Measurements from ENCODE around the gene EPHB2. TPM values are rescaled to one million over a fixed set of nuclear protein-coding genes. Genes with fewer than 3 reads are reported as not detected.

Gene EPHB2
- total and polyA plus RNA-seq, 2 of the 8 experiments (the other 6 are each of a cell fraction or from before 2014, with no cell fraction given) = 15.8 to 17.2 TPM

- H3K4ac ChIP-seq (replicated peaks; ENCODE audit: insufficient read length, low read depth, low read length) = no peak overlapping the region
- H2BK15ac ChIP-seq (ENCODE audit: low read length) = no peak overlapping the region
- H3K4me1 ChIP-seq (replicated peaks in 1 of 4; ENCODE audit: control insufficient read depth in 3 of 4, insufficient read depth in 4 of 4, low read length in 3 of 4) = peaks cover 14 to 23% (median 15%) of the 10 kb centered on the region in 4 experiments
- H2BK120ac ChIP-seq (replicated peaks; ENCODE audit: low read depth, low read length) = no peak overlapping the region
- no peak overlapping the region for H3K27ac ChIP-seq (ENCODE audit: low read depth, low read length)
- peak overlapping the region; percentile 26; the same call in 1 of the 2 replicates for H3K18ac ChIP-seq (ENCODE audit: extremely low read depth, low read length)
- H3K79me1 ChIP-seq (ENCODE audit: low read depth, low read length) = no peaks in the 10 kb centered on the region
- H3K9ac ChIP-seq (replicated peaks in 1 of 4; ENCODE audit: extremely low read depth in 1 of 4, low read depth in 3 of 4, low read length in 3 of 4) = no peak overlapping the region
- H4K91ac ChIP-seq (replicated peaks; ENCODE audit: insufficient read length, low read length) = no peak overlapping the region
- H2AFZ ChIP-seq (ENCODE audit: low read length) = no peak overlapping the region
- H2AK5ac ChIP-seq (ENCODE audit: low read depth, low read length) = no peak overlapping the region
- H3K9me3 ChIP-seq (ENCODE audit: insufficient read depth in 2 of 2, low read depth in 1 of 2, low read length in 1 of 2) = no peaks in the 10 kb centered on the region
- H2BK12ac ChIP-seq (ENCODE audit: low read depth, low read length) = peak overlapping the region; percentile 13; the same call in 1 of the 2 replicates
- H3K4me3 ChIP-seq (ENCODE audit: extremely low read depth in 1 of 4, insufficient read depth in 2 of 4, low read depth in 3 of 4, low read length in 4 of 4) = no peak overlapping the region
- no peaks in the 10 kb centered on the region for H3K79me2 ChIP-seq (ENCODE audit: control insufficient read depth in 1 of 2, insufficient read depth in 2 of 2, low read length in 2 of 2)
- peaks cover 0 to 2% of the 10 kb centered on the region in 2 experiments for H4K20me1 ChIP-seq (replicated peaks in 1 of 2; ENCODE audit: control insufficient read depth in 1 of 2, insufficient read depth in 2 of 2, low read length in 2 of 2)
- WGBS, 2 experiments (ENCODE audit: extremely low coverage in 1 of 2, insufficient coverage in 1 of 2, insufficient read length in 1 of 2, insufficient replicate concordance in 2 of 2, low coverage in 1 of 2, low lambda C conversion rate in 2 of 2, missing lambda C conversion rate in 1 of 2) = 82% methylated on average over 7 of the region's 9 CpGs; no CpG with 5 or more reads in 1 of the 2 experiments
- H3K23ac ChIP-seq (ENCODE audit: insufficient read length) = no peak overlapping the region
- no peak overlapping the region for H2BK20ac ChIP-seq (ENCODE audit: low read length)
- H4K5ac ChIP-seq (ENCODE audit: insufficient read length, low read depth, low read length) = no peak overlapping the region
- no peak overlapping the region for H3K14ac ChIP-seq (ENCODE audit: insufficient read length)
- H3K36me3 ChIP-seq (ENCODE audit: control insufficient read depth in 2 of 4, insufficient read depth in 4 of 4, low read length in 3 of 4) = no peaks in the 10 kb centered on the region
- FAIRE-seq (no peak), DNase-seq (ENCODE audit: low read depth in 1 of 2, low spot score in 2 of 2) (no peak)
- POLR2A ChIA-PET (ENCODE audit: partially characterized antibody) = no interaction called here
- H3K56ac ChIP-seq (replicated peaks; ENCODE audit: insufficient read length, low read depth, low read length) = no peak overlapping the region
- no peak overlapping the region for H3K4me2 ChIP-seq (ENCODE audit: insufficient read depth in 1 of 2, low read depth in 2 of 2, low read length in 2 of 2)
- H3K23me2 ChIP-seq (ENCODE audit: low read depth, low read length) = no peaks in the 10 kb centered on the region
- CTCF ChIA-PET (ENCODE audit: partially characterized antibody) = interaction anchor here (0.8 to 1.6 kb wide), 3 partner anchors 25 to 57 kb away, joined by 3 to 11 read pairs (median 3); no protein-coding TSS in a partner anchor
- no peak overlapping the region for H4K8ac ChIP-seq (ENCODE audit: extremely low read depth, insufficient read depth, low read length)
- H2BK5ac ChIP-seq (ENCODE audit: low read depth, low read length) = no peak overlapping the region
- no peaks in the 10 kb centered on the region for H3K27me3 ChIP-seq (replicated peaks in 1 of 4; ENCODE audit: control insufficient read depth in 3 of 4, extremely low read depth in 1 of 4, insufficient read depth in 3 of 4, low read length in 3 of 4)
- no peak for TF ChIP-seq FOSL1 (IDR thresholded peaks at IDR 0.05; ENCODE audit: insufficient read depth, low read depth, low read length)
- TF ChIP-seq SUZ12 (IDR thresholded peaks at IDR 0.05; ENCODE audit: low read length) = no peak
- no peak for TF ChIP-seq KDM4A (IDR thresholded peaks at IDR 0.05; ENCODE audit: low read depth, low read length, severe bottlenecking)
- TF ChIP-seq KDM1A (IDR thresholded peaks at IDR 0.05; ENCODE audit: borderline replicate concordance, low read length) = no peak
- TF ChIP-seq SP1 (IDR thresholded peaks at IDR 0.05; ENCODE audit: low read depth, low read length) = no peak
- TF ChIP-seq EZH2 (IDR thresholded peaks at IDR 0.05; ENCODE audit: low read depth, low read length, severe bottlenecking) = no peak
- no peak for TF ChIP-seq ATF2 (IDR thresholded peaks at IDR 0.05; ENCODE audit: low read length)
- TF ChIP-seq CBX5 (IDR thresholded peaks at IDR 0.05; ENCODE audit: low read depth, low read length) = no peak
Measured at GRCh38 chr1:22827666-22828483, 117.2 kb downstream of the EPHB2 start.
